Measurements from ENCODE around the gene CP.

The CP gene

GRCh38 chr3:149122721-149123578 lies 98.7 kb downstream of the CP start:
- DNase-seq (ENCODE audit: low read depth): no peak
